IPS-18c (cell line): ENCODE results near the gene CFTR.

ENCODE experiments used
- H3K4me3 ChIP-seq: 2 replicates; pipeline ENCODE4 v1.7.0; 2013; ENCODE audit warnings: low read depth, mild to moderate bottlenecking, low read length, moderate library complexity; ENCODE audit not compliant: insufficient read depth
- H3K9me3 ChIP-seq: one replicate; pipeline ENCODE4 v1.6.1; 2013; ENCODE audit warnings: mild to moderate bottlenecking, low read length, moderate library complexity; ENCODE audit not compliant: control insufficient read depth, insufficient read depth

The CFTR gene

DNA sequence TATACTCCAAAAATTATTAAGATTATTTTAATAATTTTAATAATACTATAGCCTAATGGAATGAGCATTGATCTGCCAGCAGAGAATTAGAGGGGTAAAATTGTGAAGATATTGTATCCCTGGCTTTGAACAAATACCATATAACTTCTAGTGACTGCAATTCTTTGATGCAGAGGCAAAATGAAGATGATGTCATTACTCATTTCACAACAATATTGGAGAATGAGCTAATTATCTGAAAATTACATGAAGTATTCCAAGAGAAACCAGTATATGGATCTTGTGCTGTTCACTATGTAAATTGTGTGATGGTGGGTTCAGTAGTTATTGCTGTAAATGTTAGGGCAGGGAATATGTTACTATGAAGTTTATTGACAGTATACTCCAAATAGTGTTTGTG is 80.2 kb downstream of the CFTR start:
- Histone ChIP-seq H3K4me3 (no peak overlapping the region), H3K9me3 (no peaks in the 10 kb centered on the region)

DNA sequence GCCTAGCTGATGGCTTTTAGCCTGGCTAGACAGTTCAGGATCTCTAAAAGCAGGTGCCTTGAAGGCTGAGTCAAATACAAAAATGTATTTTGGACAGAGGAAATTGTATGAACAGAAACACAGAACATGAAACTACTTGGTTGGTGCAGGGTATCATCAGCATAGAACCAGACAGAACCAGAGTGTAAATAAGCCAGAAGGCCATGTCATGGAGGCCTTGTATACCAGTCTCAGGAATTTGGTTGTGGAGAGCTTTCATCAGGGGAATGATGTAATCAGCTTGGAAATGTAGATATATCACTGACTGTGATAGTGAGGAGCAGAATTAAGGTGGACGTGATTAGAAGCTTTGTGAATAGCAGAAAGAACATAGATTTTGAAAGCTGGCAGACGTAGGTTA is 82.9 kb downstream of the CFTR start:
- H3K9me3 ChIP-seq = no peaks in the 10 kb centered on the region
- no peak overlapping the region for H3K4me3 ChIP-seq

DNA sequence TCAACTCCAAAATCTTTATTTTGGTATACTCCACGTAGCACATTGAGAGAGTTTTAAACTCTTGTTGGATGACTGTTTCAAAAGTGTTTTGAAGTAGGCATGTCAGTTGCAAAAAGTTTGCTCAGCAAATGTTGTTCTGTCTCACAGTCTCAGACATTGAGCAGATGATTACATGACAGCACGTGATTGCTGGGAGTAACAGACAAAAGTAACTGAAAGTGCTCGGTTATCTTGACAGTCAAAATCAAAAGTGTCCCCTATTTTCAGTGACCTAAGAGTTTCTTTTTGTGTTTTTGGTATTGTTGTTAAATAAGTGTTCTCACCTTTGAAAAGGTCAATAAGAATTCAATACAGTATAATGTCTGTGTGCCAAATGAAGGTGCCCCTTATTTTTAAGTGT is 84.3 kb downstream of the CFTR start:
- no peaks in the 10 kb centered on the region for H3K9me3 ChIP-seq
- H3K4me3 ChIP-seq = no peak overlapping the region

DNA sequence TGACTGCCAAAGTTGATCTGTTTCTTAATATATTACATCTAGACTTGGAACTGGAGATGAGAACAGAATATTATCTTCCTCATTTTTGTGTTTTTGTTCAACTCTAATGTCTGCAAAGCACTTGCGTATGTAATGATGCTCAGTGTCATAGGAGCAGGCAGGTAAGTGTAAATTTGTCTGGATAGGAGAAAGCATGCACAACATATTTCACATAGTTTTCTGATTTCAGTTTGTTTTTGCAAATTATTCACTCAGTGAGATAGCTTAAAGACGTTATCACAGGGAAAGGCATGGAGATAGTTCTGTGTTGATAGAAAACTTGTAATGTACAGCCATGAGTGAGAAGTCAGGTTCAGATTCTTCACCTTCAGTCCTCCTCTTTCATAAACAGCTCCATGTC is 84.8 kb downstream of the CFTR start:
- H3K4me3 ChIP-seq = no peak overlapping the region
- no peaks in the 10 kb centered on the region for H3K9me3 ChIP-seq

DNA sequence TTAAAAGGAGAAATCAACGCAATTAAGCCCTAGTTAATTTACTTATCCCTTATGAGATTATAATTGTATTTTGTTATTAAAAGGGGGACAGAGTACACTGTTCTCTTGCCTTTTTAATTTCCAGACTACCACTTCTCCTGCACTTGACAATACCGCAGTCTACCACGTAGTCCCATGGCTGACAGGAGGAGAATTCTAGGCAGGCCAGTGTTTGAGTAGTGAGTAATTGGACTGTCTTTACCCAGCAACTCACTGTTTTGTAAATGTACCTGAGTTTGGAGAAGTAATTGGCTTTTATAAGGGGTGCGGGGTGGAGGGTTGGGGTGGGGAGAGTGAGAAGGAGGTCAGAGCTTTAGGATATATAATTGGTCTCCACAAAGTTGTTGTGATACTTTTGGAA is 85.4 kb downstream of the CFTR start:
- H3K9me3 ChIP-seq = no peaks in the 10 kb centered on the region
- no peak overlapping the region for H3K4me3 ChIP-seq

DNA sequence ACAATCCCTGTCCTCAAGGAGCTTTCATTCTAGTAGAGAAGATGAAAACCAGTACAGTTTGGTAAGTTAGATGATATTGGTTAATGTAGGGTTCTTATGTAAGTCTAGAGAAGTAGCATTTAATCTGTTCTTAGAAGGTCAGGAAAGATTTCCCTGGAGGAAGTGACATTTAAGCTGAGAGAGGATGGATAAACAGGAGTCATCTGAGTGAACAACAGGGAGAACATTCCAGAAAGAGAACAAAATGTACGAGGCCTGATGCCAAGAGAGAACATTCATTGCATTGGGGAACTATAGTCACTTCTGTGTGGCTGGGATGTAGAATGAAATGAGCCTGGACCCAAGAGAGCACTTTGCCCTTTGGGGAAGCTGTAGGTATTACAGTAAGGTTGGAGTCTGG is 88.0 kb downstream of the CFTR start:
- no peak overlapping the region for H3K4me3 ChIP-seq
- no peaks in the 10 kb centered on the region for H3K9me3 ChIP-seq

DNA sequence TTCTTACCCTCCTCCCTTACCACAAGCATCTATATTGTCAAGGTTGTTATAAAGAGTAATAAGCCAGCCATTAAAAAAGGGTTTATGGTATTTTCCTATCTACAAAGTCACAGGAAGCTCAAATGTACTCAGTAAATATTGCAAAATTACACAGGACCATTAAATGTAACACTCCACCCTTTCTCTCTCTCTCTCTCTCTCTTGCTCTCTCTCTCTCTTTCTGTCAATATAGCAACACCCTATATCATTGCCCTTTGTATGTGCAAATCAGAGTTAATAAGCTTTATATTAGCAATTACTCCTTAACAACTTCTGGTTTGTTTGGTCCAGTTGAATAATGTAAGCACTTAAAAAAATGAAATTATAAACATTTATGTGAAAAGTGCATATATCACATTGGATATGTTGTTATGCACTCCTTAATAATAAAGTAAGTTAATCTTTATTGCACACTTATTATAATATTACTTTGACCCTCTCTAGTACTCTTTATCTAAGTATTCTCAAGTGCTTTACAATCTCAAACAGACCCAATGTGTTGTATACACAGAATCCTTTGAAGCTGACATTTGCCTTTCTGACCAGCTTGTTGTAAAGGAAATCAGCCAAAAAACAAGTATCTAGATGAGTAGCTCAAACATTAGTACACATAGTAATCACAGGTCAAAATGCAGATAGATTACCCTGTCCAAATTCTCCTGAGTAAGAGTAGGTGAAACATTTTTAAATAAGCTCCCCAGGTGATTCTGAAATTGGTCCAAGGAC is 93.2 kb downstream of the CFTR start:
- Histone ChIP-seq H3K9me3 (no peaks in the 10 kb centered on the region), H3K4me3 (no peak overlapping the region)

DNA sequence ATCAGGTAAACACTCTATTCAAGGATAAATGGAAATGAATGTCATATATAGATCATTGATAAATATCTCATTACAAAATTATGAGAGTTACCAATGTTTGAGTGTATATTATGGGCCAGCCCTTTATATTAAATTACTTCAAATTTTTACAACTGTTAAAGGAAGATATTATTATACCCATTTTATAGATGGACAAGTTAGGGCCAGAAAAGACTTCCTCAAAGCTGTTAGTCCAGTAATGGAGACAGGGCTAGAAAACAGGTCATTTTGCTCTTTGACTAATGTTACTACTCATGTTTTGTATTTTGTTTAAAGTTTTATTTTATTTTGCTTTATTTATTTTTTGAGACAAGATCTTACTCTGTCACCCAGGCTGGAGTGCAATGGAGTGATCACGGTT is 101.6 kb downstream of the CFTR start:
- H3K9me3 ChIP-seq = no peaks in the 10 kb centered on the region
- no peak overlapping the region for H3K4me3 ChIP-seq

DNA sequence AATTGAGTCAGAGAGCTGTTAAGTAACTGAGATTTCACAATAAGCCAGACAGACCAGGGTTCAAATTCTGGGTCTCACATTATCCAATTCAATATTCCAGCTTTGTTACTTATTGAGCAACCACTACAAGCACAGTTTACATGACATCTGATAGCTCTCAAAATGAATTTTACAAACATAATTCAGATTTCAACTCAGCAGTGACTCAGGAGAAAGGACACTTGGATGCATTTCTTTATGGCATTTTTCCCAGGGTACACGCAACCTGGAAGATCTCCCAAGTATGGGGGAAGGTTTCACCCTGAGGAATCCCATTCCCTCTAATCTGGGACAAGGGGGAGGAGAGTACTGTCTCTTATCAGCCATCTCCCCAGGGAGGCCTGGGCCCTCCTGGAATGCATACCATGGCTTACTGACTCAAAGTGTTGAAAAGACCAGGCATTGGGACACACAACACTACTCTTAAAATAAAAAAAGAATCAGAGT is 102.4 kb downstream of the CFTR start:
- Histone ChIP-seq H3K4me3 (no peak overlapping the region), H3K9me3 (no peaks in the 10 kb centered on the region)

DNA sequence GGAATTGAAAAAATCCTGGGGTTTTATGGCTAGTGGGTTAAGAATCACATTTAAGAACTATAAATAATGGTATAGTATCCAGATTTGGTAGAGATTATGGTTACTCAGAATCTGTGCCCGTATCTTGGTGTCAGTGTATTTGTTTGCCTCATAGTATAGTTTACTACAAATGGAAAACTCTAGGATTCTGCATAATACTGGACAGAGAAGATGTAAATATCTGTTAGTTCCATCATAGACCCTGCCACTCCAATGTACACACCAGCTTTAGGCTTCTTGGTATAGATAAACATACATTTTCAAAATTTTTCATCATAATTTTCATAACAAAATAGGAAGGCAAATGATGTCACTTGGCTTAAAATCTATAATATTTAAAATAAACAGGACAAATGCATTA is 108.1 kb downstream of the CFTR start:
- Histone ChIP-seq H3K4me3 (no peak overlapping the region), H3K9me3 (no peaks in the 10 kb centered on the region)

DNA sequence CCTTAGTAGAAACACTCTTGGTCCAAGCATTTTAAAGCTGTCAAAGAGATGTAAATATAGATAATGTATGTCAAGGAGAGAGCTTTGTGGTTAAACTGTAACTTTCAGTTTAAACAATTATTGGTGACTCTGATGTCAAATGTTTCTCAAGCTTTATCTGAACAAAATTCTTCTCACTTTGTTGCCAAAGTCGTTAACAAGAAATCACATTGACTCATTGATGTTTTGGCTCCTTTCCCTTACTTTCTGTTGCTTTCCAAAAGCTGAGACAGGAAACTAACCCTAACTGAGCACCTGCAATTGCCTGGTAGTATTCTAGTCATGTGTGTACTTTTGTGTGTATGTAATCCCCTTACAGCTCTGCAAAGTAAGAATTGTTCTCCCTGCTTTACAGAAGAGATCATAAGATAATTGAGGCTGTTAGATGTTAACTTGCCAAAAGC is 108.5 kb downstream of the CFTR start:
- Histone ChIP-seq H3K9me3 (no peaks in the 10 kb centered on the region), H3K4me3 (no peak overlapping the region)

DNA sequence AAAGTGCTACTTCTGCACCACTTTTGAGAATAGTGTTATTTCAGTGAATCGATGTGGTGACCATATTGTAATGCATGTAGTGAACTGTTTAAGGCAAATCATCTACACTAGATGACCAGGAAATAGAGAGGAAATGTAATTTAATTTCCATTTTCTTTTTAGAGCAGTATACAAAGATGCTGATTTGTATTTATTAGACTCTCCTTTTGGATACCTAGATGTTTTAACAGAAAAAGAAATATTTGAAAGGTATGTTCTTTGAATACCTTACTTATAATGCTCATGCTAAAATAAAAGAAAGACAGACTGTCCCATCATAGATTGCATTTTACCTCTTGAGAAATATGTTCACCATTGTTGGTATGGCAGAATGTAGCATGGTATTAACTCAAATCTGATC is 110.4 kb downstream of the CFTR start:
- Histone ChIP-seq H3K9me3 (no peaks in the 10 kb centered on the region), H3K4me3 (no peak overlapping the region)

DNA sequence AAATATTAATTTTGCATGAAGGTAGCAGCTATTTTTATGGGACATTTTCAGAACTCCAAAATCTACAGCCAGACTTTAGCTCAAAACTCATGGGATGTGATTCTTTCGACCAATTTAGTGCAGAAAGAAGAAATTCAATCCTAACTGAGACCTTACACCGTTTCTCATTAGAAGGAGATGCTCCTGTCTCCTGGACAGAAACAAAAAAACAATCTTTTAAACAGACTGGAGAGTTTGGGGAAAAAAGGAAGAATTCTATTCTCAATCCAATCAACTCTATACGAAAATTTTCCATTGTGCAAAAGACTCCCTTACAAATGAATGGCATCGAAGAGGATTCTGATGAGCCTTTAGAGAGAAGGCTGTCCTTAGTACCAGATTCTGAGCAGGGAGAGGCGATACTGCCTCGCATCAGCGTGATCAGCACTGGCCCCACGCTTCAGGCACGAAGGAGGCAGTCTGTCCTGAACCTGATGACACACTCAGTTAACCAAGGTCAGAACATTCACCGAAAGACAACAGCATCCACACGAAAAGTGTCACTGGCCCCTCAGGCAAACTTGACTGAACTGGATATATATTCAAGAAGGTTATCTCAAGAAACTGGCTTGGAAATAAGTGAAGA is 112.3 kb downstream of the CFTR start:
- no peak overlapping the region for H3K4me3 ChIP-seq
- H3K9me3 ChIP-seq = no peaks in the 10 kb centered on the region

DNA sequence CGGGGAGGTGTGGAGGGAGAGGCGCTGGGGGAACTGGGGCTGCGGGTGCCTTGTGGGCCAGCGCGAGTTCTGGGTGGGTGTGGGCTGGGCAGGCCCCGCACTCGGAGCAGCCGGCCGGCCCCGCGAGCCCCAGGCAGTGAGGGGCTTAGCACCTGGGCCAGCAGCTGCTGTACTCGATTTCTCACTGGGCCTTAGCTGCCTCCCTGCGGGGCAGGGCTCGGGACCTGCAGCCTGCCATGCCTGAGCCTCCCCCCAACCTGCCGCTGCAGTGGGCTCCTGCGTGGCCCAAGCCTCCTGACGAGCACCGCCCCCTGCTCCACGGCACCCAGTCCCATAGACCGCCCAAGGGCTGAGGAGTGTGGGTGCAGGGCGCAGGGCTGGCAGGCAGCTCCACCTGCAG is 116.3 kb downstream of the CFTR start:
- H3K9me3 ChIP-seq = no peaks in the 10 kb centered on the region
- no peak overlapping the region for H3K4me3 ChIP-seq

DNA sequence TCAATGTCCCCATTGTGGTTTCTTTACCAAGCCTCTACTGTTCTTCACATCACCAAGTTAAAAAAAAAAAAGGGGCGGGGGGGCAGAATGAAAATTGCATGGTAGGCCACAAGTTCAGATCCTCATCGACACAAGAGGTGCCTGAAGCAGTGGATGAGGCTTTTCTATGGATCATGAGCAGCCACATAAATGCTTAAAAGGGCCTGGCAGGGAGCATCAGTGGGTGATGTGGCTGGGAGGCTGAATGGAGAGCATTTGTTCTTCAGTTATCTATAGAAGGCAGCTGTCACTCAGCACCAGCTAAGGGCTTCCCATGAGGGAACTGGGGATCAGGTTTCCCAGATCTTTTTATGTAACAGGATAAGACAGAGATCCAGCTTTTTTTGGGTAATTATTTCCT is 117.9 kb downstream of the CFTR start:
- no peaks in the 10 kb centered on the region for H3K9me3 ChIP-seq
- no peak overlapping the region for H3K4me3 ChIP-seq

DNA sequence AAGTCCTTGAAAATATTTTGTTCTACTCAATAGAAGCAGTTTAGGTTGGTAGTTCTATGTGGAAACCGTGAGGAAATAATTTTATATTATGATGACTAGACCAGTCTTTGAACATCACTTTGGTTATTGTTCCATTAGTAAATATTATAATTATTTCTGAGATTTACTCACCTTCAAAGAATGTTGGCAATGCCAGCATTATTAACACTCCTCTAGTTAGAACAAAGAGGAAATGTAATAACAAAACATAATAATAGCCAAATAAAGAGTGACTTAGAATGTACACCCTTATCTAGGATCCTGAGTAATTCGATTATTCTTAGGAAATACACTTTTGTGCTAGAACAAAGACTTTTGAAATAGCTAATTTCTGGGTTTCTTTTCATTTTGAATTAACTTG is 121.1 kb downstream of the CFTR start:
- no peak overlapping the region for H3K4me3 ChIP-seq
- no peaks in the 10 kb centered on the region for H3K9me3 ChIP-seq

DNA sequence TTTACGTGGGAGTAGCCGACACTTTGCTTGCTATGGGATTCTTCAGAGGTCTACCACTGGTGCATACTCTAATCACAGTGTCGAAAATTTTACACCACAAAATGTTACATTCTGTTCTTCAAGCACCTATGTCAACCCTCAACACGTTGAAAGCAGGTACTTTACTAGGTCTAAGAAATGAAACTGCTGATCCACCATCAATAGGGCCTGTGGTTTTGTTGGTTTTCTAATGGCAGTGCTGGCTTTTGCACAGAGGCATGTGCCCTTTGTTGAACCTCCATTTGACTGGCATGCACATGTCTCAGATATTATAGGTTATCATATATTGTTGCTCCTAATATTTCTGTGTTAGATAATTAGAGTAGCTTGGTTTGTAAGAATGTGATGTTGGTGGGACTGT is 123.8 kb downstream of the CFTR start:
- H3K9me3 ChIP-seq = no peaks in the 10 kb centered on the region
- H3K4me3 ChIP-seq = no peak overlapping the region

DNA sequence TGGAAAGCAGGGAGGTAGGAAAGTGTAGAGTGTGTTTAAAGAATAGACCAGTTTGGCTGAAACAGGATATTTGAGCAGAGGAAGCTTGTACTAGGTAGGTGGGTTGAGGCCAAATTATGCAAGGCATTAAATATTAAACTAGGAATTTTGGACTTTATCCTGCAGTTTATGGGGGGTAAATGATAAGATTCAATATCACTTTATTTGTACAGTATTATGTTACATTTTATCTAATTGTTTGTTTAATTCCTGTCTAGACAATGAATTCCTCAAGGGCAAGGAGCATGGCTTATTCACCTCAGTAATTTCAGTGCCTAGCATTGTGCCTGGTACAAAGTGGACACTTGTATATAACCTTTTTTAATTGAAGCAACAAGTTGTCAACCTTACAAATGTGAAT is 125.9 kb downstream of the CFTR start:
- no peak overlapping the region for H3K4me3 ChIP-seq
- H3K9me3 ChIP-seq = no peaks in the 10 kb centered on the region

DNA sequence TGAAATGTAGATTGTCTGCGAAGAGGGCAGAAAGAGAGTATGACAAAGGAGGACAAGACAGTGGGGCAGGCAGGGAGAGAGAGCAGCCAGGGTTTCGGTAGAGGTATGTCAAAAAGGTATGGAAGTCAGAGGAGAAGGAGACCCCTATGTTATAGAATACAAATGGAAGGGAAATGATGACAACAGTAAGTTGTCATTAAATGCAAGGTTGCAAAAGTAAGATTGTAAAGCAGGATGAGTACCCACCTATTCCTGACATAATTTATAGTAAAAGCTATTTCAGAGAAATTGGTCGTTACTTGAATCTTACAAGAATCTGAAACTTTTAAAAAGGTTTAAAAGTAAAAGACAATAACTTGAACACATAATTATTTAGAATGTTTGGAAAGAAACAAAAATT is 126.3 kb downstream of the CFTR start:
- Histone ChIP-seq H3K9me3 (no peaks in the 10 kb centered on the region), H3K4me3 (no peak overlapping the region)
